CD14-positive monocyte (primary cell): Measurements from ENCODE around the gene MFSD2B. TPM values are rescaled to one million over a fixed set of nuclear protein-coding genes. Genes with fewer than 3 reads are reported as not detected.

Source experiments
- DNase-seq, 3 donors: peaks; one replicate each; pipeline ENCODE4 v3.0.0-alpha.2; 2011 to 2022
- H2AFZ ChIP-seq: 2 replicates; pipeline ENCODE4 v1.6.0; 2012; ENCODE audit warnings: mild to moderate bottlenecking, low read depth, low read length, inconsistent platforms; ENCODE audit not compliant: insufficient read depth, poor library complexity, severe bottlenecking
- H3K27ac ChIP-seq, 2 donors: 1 replicate in 1 of 2; 2 replicates in 1 of 2; pipeline ENCODE4 v1.5.1; 2012 to 2013; ENCODE audit warnings: low read length in 2 of 2, control low read depth in 1 of 2, inconsistent platforms in 1 of 2, low read depth in 1 of 2, mild to moderate bottlenecking in 1 of 2
- H3K27me3 ChIP-seq, 2 donors: one replicate each; pipeline versions ENCODE4 v1.6.0 to v1.6.1; 2011 to 2013; ENCODE audit warnings: low read length in 2 of 2; ENCODE audit not compliant: control insufficient read depth in 2 of 2, insufficient read depth in 2 of 2
- H3K36me3 ChIP-seq, 2 donors: replicated peaks in 1 of 2; 1 replicate in 1 of 2; 2 replicates in 1 of 2; pipeline versions ENCODE4 v1.5.1 to v1.6.1; 2012 to 2013; ENCODE audit warnings: low read length in 2 of 2, control low read depth in 1 of 2, inconsistent platforms in 1 of 2, mild to moderate bottlenecking in 1 of 2; ENCODE audit not compliant: insufficient read depth in 2 of 2, control insufficient read depth in 1 of 2
- H3K4me1 ChIP-seq, 2 donors: 1 replicate in 1 of 2; 2 replicates in 1 of 2; pipeline versions ENCODE4 v1.5.1 to v1.6.1; 2012 to 2013; ENCODE audit warnings: low read length in 2 of 2, control low read depth in 1 of 2, inconsistent platforms in 1 of 2, mild to moderate bottlenecking in 1 of 2, moderate library complexity in 1 of 2; ENCODE audit not compliant: insufficient read depth in 2 of 2, control insufficient read depth in 1 of 2
- H3K4me2 ChIP-seq: replicated peaks from 2 replicates; pipeline ENCODE3; 2012; ENCODE audit warnings: low read length, moderate library complexity, mild to moderate bottlenecking; ENCODE audit not compliant: poor library complexity, severe bottlenecking; ENCODE audit errors: extremely low read depth
- H3K4me3 ChIP-seq, 3 experiments: fragments of 200-600 bp in 1 of 3; sonication (generic) in 1 of 3; replicated peaks in 1 of 3; 1 replicate in 2 of 3; 2 replicates in 1 of 3; pipeline ENCODE4 v1.5.1; 2011 to 2013; ENCODE audit warnings: low read length in 3 of 3, mild to moderate bottlenecking in 3 of 3, control low read depth in 2 of 3, low read depth in 2 of 3, inconsistent platforms in 1 of 3, moderate library complexity in 1 of 3
- H3K79me2 ChIP-seq: 2 replicates; pipeline ENCODE4 v1.6.0; 2012; ENCODE audit warnings: mild to moderate bottlenecking, control low read depth, inconsistent platforms, low read length, moderate library complexity; ENCODE audit not compliant: insufficient read depth
- H3K9ac ChIP-seq: 2 replicates; pipeline ENCODE4 v1.6.0; 2017; ENCODE audit warnings: low read length, mild to moderate bottlenecking; ENCODE audit not compliant: insufficient read depth, poor library complexity, severe bottlenecking
- H3K9me3 ChIP-seq, 2 donors: replicated peaks in 1 of 2; 1 replicate in 1 of 2; 2 replicates in 1 of 2; pipeline versions ENCODE4 v1.5.1 to v1.6.1; 2012 to 2013; ENCODE audit warnings: low read length in 2 of 2, control low read depth in 1 of 2; ENCODE audit not compliant: control insufficient read depth in 1 of 2, insufficient read depth in 1 of 2
- H4K20me1 ChIP-seq: 2 replicates; pipeline ENCODE4 v1.6.0; 2012; ENCODE audit warnings: mild to moderate bottlenecking, low read length, control low read depth, moderate library complexity; ENCODE audit not compliant: insufficient read depth
- H3K27ac Mint-ChIP-seq, 7 donors: one replicate each; pipeline ENCODE4 v1.8.0; 2020; ENCODE audit warnings: mild to moderate bottlenecking in 7 of 7, mixed read lengths in 7 of 7, moderate library complexity in 6 of 7, inconsistent platforms in 2 of 7
- H3K27me3 Mint-ChIP-seq, 3 donors: one replicate each; pipeline ENCODE4 v1.8.0; 2021 to 2022; ENCODE audit warnings: low read depth in 3 of 3, mild to moderate bottlenecking in 3 of 3, mixed read lengths in 3 of 3, moderate library complexity in 3 of 3, inconsistent platforms in 1 of 3
- H3K36me3 Mint-ChIP-seq, 2 donors: one replicate each; pipeline ENCODE4 v1.8.0; 2020; ENCODE audit warnings: mixed read lengths in 2 of 2, inconsistent platforms in 1 of 2, mild to moderate bottlenecking in 1 of 2
- H3K4me1 Mint-ChIP-seq: one replicate; pipeline ENCODE4 v1.8.0; 2020; ENCODE audit warnings: mild to moderate bottlenecking, mixed read lengths
- H3K4me3 Mint-ChIP-seq, 2 donors: one replicate each; pipeline ENCODE4 v1.8.0; 2020; ENCODE audit warnings: mild to moderate bottlenecking in 2 of 2, mixed read lengths in 2 of 2, moderate library complexity in 1 of 2
- H3K9me3 Mint-ChIP-seq, 7 donors: one replicate each; pipeline ENCODE4 v1.8.0; 2020 to 2022; ENCODE audit warnings: mixed read lengths in 7 of 7, mild to moderate bottlenecking in 6 of 7, moderate library complexity in 6 of 7, inconsistent platforms in 2 of 7
- CTCF ChIP-seq: fragments of 200-600 bp; IDR thresholded peaks from one replicate; pipeline ENCODE4 v1.8.0; 2022; ENCODE audit warnings: antibody characterized with exemption, mild to moderate bottlenecking
- WGBS: methylation state at CpG from one replicate; pipeline ENCODE4 v1.1.5; 2013; ENCODE audit warnings: missing lambda C conversion rate; ENCODE audit not compliant: insufficient coverage; 5-methylcytosine and 5-hydroxymethylcytosine counted together
- intact Hi-C, 2 donors: fragments of 100-400 bp; cut with micrococcal nuclease; formaldehyde crosslinking; loops; one replicate each; pipeline versions ENCODE4 v1.15.0 to v1.15.1; 2023
- polyA plus RNA-seq, 3 donors: library from polyadenylated mRNA; depleted of rRNA in 1 of 3; unstranded in 2 of 3; stranded (reverse) in 1 of 3; fragments of 300-500 nt in 2 of 3; fragments of >200 nt in 1 of 3; fragmentation: Illumina TruSeq in 2 of 3; gene quantifications; 1 replicate in 2 of 3; 2 replicates in 1 of 3; pipeline ENCODE4 v1.2.3, GENCODE V29; 2012 to 2021

Gene MFSD2B
- polyA plus RNA-seq, 3 donors = 0.03 to 0.46 TPM; not detected in 1

GRCh38 chr2:24024018-24024417 lies 14.1 kb downstream of the MFSD2B start:
- no peak for DNase-seq
- Mint-ChIP-seq H3K4me3 (no peak overlapping the region), H3K27ac (peak overlapping the region in 1 of 7 donors; percentile 37), H3K9me3 (no peaks in the 10 kb centered on the region), H3K4me1 (no peaks in the 10 kb centered on the region), H3K36me3 (peaks cover 34 to 36% of the 10 kb centered on the region in 2 donors), H3K27me3 (peaks cover 0 to 3% (median 2%) of the 10 kb centered on the region in 3 donors)
- Histone ChIP-seq H3K79me2 (no peaks in the 10 kb centered on the region), H3K27me3 (no peaks in the 10 kb centered on the region), H3K4me1 (no peaks in the 10 kb centered on the region), H3K4me2 (no peak overlapping the region), H3K9ac (no peak overlapping the region), H3K9me3 (no peaks in the 10 kb centered on the region), H2AFZ (no peak overlapping the region), H3K36me3 (peaks cover 10 to 14% of the 10 kb centered on the region in 2 donors), H3K4me3 (no peak overlapping the region), H4K20me1 (no peaks in the 10 kb centered on the region), H3K27ac (no peak overlapping the region)
- no peak for TF ChIP-seq CTCF
- 95% methylated on average over 11 of the region's 12 CpGs for WGBS
- intact Hi-C loops = no loop called here

GRCh38 chr2:24024996-24025663 lies 15.2 kb downstream of the MFSD2B start:
- Histone ChIP-seq H4K20me1 (no peaks in the 10 kb centered on the region), H2AFZ (no peak overlapping the region), H3K27ac (no peak overlapping the region), H3K4me1 (no peaks in the 10 kb centered on the region), H3K27me3 (no peaks in the 10 kb centered on the region), H3K9me3 (no peaks in the 10 kb centered on the region), H3K9ac (no peak overlapping the region), H3K4me3 (no peak overlapping the region), H3K79me2 (no peaks in the 10 kb centered on the region), H3K4me2 (no peak overlapping the region), H3K36me3 (peaks cover 19 to 21% of the 10 kb centered on the region in 2 donors)
- Mint-ChIP-seq H3K27me3 (peaks cover 0 to 3% (median 2%) of the 10 kb centered on the region in 3 donors), H3K9me3 (no peaks in the 10 kb centered on the region), H3K4me3 (no peak overlapping the region), H3K36me3 (peaks cover 44 to 47% of the 10 kb centered on the region in 2 donors), H3K4me1 (no peaks in the 10 kb centered on the region), H3K27ac (peak overlapping the region in 3 of 7 donors; percentile 35 to 61 (median 51))
- no peak for TF ChIP-seq CTCF
- DNase-seq = no peak
- intact Hi-C loops = no loop called here
- WGBS = 97% methylated on average over 17 of the region's 17 CpGs
